Thoracic aorta (tissue), 2 donors: ENCODE results near the gene SLC27A4. TPM values are rescaled to one million over a fixed set of nuclear protein-coding genes. Genes with fewer than 3 reads are reported as not detected.

Experiments
- ATAC-seq: fragments of 150-250 bp; one replicate; pipeline ENCODE4 v1.8.0; 2017; ENCODE audit warnings: low read depth; ENCODE audit not compliant: insufficient number of reproducible peaks, low FRiP score
- DNase-seq: peaks from one replicate; pipeline ENCODE4 v3.0.0-alpha.2; 2020; ENCODE audit warnings: low spot score
- H3K27ac ChIP-seq, 2 donors: fragments of 200-600 bp; sonication (generic); 1 replicate in 1 of 2; 2 replicates in 1 of 2; pipeline ENCODE4 v1.5.1; 2016; ENCODE audit warnings: mild to moderate bottlenecking in 2 of 2, moderate library complexity in 2 of 2
- H3K27me3 ChIP-seq: fragments of 200-600 bp; sonication (generic); replicated peaks from 2 replicates; pipeline ENCODE4 v1.6.0; 2016; ENCODE audit warnings: mild to moderate bottlenecking; ENCODE audit not compliant: insufficient read depth
- H3K36me3 ChIP-seq: fragments of 200-600 bp; sonication (generic); one replicate; pipeline ENCODE4 v1.5.1; 2016
- H3K4me1 ChIP-seq, 2 donors: fragments of 200-600 bp; sonication (generic); 1 replicate in 1 of 2; 2 replicates in 1 of 2; pipeline versions ENCODE4 v1.5.1 to v1.6.0; 2016; ENCODE audit warnings: low read depth in 2 of 2, mild to moderate bottlenecking in 1 of 2; ENCODE audit not compliant: control insufficient read depth in 1 of 2
- H3K4me3 ChIP-seq: fragments of 200-600 bp; sonication (generic); 2 replicates; pipeline ENCODE4 v1.5.1; 2016; ENCODE audit warnings: mild to moderate bottlenecking
- H3K9me3 ChIP-seq: fragments of 200-600 bp; sonication (generic); 2 replicates; pipeline ENCODE4 v1.5.1; 2016
- CTCF ChIP-seq: fragments of 200-600 bp; sonication (generic); IDR thresholded peaks from one replicate; pipeline ENCODE4 v1.5.1; 2019; ENCODE audit warnings: antibody characterized with exemption
- total RNA-seq, 2 donors: library from RNA; depleted of rRNA; stranded (reverse); fragments of >200 nt; gene quantifications; one replicate each; pipeline versions ENCODE4 v1.1.0 to v1.2.3, GENCODE V29; 2016

The SLC27A4 gene
- total RNA-seq, 2 donors from 2014 or later = 20.9 to 36.8 TPM

- Histone ChIP-seq H3K9me3 (no peaks in the 10 kb centered on the region), H3K4me3 (no peak overlapping the region), H3K27ac (no peak overlapping the region), H3K36me3 (peaks cover 10% of the 10 kb centered on the region), H3K4me1 (no peaks in the 10 kb centered on the region), H3K27me3 (no peaks in the 10 kb centered on the region)
- no peak for ATAC-seq
- DNase-seq = no peak
- no peak for TF ChIP-seq CTCF
Measured at GRCh38 chr9:128304971-128305288, 35.4 kb upstream of the SLC27A4 start.

DNA sequence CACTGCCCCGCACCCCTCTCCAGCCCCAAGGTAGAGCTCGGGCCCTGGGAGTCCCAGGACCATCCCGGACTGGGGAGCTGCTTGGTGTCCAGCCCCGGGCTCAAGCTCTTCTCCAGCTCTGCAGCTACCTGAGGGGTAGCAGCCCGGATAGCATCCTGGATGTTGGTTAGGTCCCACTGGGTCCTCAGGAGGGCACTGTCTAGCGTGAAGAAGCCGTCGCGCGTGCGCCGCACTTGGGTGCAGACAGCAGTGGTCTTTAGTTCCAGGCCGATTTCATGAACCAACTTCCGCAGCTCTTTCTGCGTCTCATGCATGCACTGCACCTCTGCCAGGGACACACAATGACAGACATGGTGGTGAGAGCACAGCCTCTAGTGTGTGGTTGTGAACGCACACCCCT lies 30.8 kb upstream of the SLC27A4 start:
- H3K27ac ChIP-seq = no peak overlapping the region
- no peak overlapping the region for H3K4me3 ChIP-seq
- DNase-seq (no peak), ATAC-seq (no peak)
- no peaks in the 10 kb centered on the region for H3K27me3 ChIP-seq
- H3K9me3 ChIP-seq = no peaks in the 10 kb centered on the region
- TF ChIP-seq CTCF = no peak
- H3K36me3 ChIP-seq = peaks cover 28% of the 10 kb centered on the region
- no peaks in the 10 kb centered on the region for H3K4me1 ChIP-seq

GRCh38 chr9:128310461-128310860 lies 29.9 kb upstream of the SLC27A4 start:
- no peak for DNase-seq
- ATAC-seq = no peak
- Histone ChIP-seq H3K4me3 (no peak overlapping the region), H3K36me3 (peaks cover 29% of the 10 kb centered on the region), H3K27ac (no peak overlapping the region), H3K4me1 (no peaks in the 10 kb centered on the region), H3K27me3 (no peaks in the 10 kb centered on the region), H3K9me3 (no peaks in the 10 kb centered on the region)
- no peak for TF ChIP-seq CTCF

DNA sequence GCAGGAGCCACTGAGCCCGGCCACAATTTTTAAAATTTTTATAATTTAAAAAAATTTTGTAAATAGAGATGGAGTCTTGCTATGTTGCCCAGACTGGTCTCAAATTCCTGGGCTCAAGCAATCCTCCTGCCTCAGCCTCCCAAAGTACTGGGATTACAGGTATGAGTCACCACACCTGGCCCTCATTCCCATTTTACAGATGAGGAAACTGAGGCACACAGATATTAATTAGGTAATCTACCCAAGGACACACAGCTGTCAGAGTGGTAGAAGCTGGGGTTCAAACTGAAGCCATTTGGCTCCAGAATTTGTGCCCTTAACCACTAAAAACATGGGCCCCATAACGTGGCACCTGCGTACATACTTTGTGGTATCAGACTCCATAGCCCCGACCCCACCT lies 25.6 kb upstream of the SLC27A4 start:
- ATAC-seq = no peak

GRCh38 chr9:128316421-128316820 lies 23.9 kb upstream of the SLC27A4 start:
- Histone ChIP-seq H3K36me3 (peaks cover 20% of the 10 kb centered on the region), H3K27me3 (no peaks in the 10 kb centered on the region), H3K27ac (no peak overlapping the region), H3K4me1 (peaks cover 1 to 3% of the 10 kb centered on the region in 2 donors), H3K4me3 (no peak overlapping the region), H3K9me3 (no peaks in the 10 kb centered on the region)
- no peak for TF ChIP-seq CTCF
- DNase-seq = no peak
- ATAC-seq = no peak

More for the DNA sequence above, 25.6 kb upstream of the SLC27A4 start:
- TF ChIP-seq CTCF = no peak
- Histone ChIP-seq H3K27me3 (no peaks in the 10 kb centered on the region), H3K4me3 (no peak overlapping the region), H3K36me3 (peaks cover 34% of the 10 kb centered on the region), H3K27ac (no peak overlapping the region), H3K9me3 (no peaks in the 10 kb centered on the region), H3K4me1 (no peaks in the 10 kb centered on the region)
- no peak for DNase-seq
